SH-SY5Y (cell line): ENCODE results near the gene DNAJC28.

ENCODE experiments used
- GATA2 ChIP-seq: IDR thresholded peaks from 2 replicates; pipeline ENCODE4 v1.6.1; 2011; ENCODE audit warnings: mild to moderate bottlenecking, low read depth, low read length
- GATA3 ChIP-seq: IDR thresholded peaks from 2 replicates; pipeline ENCODE4 v1.6.1; 2011; ENCODE audit warnings: low read depth, mild to moderate bottlenecking, low read length, moderate library complexity

Gene DNAJC28

GRCh38 chr21:33455686-33456446, 35.6 kb downstream of the DNAJC28 start:
- TF ChIP-seq GATA2 (no peak), GATA3 (no peak)

- TF ChIP-seq GATA2 (no peak), GATA3 (no peak)
Measured at GRCh38 chr21:33452362-33452761, 39.2 kb downstream of the DNAJC28 start.

DNA sequence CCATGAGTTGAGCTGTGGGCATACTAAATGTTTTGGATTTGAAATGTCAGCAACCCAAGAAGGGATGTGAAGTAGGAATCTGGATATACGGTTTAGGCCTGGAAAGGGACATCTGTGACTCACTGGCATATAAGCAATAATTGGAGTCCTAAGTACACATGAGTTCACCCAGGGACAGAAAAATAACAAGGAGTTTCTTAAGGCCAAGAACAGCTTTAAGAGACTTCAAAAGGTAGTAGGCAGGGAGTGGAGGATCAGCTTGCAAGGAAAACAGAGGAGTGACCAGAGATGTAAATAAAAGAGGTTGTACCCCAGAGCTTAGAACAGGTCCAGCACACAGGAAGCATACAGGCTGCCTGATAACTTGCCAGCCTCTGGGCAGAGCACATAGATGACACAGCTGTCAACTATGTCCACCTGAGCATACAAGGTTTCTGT, 39.9 kb downstream of the DNAJC28 start:
- TF ChIP-seq GATA2 (no peak), GATA3 (no peak)

GRCh38 chr21:33449616-33450015, 41.9 kb downstream of the DNAJC28 start:
- TF ChIP-seq GATA3, result no peak
- TF ChIP-seq GATA2, result no peak

- TF ChIP-seq GATA3 (no peak), GATA2 (no peak)
Measured at GRCh38 chr21:33444499-33444898, 47.0 kb downstream of the DNAJC28 start.

GRCh38 chr21:33443194-33443593, 48.3 kb downstream of the DNAJC28 start:
- no peak for TF ChIP-seq GATA3
- TF ChIP-seq GATA2, result no peak

DNA sequence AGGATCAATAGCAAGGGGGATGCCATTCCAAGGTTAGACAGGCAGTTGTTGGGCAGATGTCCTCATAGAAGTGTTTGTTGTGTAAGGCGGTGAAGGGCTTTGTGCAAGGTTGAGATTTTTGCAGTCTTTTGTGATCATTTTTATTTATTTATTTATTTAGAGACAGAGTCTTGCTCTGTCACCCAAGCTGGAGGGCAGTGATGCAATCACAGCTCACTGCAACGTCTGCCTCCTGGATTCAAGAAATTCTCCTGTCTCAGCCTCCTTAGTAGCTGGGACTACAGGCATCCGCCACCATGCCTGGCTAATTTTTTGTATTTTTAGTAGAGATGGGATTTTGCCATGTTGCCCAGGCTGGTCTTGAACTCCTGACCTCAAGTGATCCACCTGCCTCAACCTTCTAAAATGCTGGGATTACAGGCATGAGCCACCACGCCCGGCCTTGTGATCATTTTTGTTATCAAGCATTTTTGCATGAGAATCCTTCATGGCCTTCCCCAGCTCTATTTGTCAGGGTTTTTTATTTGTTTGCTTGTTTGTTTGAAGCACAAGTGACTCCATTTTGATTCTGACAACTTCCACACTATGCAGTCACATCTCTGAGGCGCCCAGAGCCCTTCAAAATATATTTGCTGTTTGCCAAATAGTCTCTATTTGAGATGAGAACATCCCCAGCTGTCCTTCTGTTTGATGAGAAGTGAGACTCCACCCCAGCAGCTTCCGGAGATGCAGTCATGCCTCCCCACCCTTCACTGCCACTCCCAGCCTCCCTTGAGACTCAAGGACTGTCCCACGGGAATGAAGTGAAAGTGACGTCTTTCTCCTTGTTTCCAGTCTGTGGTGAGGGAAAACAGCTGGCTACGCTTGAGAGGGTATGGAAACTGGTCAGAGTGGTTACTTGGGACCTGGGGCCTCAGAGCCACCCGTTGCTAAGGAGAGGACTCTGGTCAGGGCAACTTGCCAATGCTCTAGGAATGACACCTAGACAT, 49.7 kb downstream of the DNAJC28 start:
- no peak for TF ChIP-seq GATA2
- TF ChIP-seq GATA3, result no peak
